Astrocyte (in vitro differentiated cells and primary cell): ENCODE measurements around the gene EPB41L1. TPM values are rescaled to one million over a fixed set of nuclear protein-coding genes. Genes with fewer than 3 reads are reported as not detected.

Experiments used
- DNase-seq: peaks from one replicate; pipeline ENCODE4 v3.0.0-alpha.2; 2010; ENCODE audit warnings: low read depth
- FAIRE-seq: peaks from 2 replicates; lab custom pipeline; 2011; peaks lifted over from hg19 to GRCh38; lab: Jason Lieb, UNC
- H2AFZ ChIP-seq: 2 replicates; pipeline ENCODE4 v1.6.0; 2012; ENCODE audit warnings: low read depth, low read length, inconsistent platforms
- H3K27ac ChIP-seq: 2 replicates; pipeline ENCODE4 v1.5.1; 2011; ENCODE audit warnings: low read depth, low read length, inconsistent platforms
- H3K27me3 ChIP-seq: 2 replicates; pipeline ENCODE4 v1.6.0; 2011; ENCODE audit warnings: low read length, inconsistent platforms; ENCODE audit not compliant: insufficient read depth
- H3K36me3 ChIP-seq: 2 replicates; pipeline ENCODE4 v1.5.1; 2011; ENCODE audit warnings: low read length, inconsistent platforms; ENCODE audit not compliant: insufficient read depth
- H3K4me1 ChIP-seq: 2 replicates; pipeline ENCODE4 v1.5.1; 2011; ENCODE audit warnings: low read length, inconsistent platforms; ENCODE audit not compliant: insufficient read depth
- H3K4me2 ChIP-seq: 2 replicates; pipeline ENCODE4 v1.6.0; 2012; ENCODE audit warnings: low read length, inconsistent platforms
- H3K4me3 ChIP-seq: 2 replicates; pipeline ENCODE4 v1.5.1; 2011; ENCODE audit warnings: low read depth, mild to moderate bottlenecking, low read length, inconsistent platforms; ENCODE audit not compliant: insufficient read depth
- H3K79me2 ChIP-seq: 2 replicates; pipeline ENCODE4 v1.6.0; 2012; ENCODE audit warnings: mild to moderate bottlenecking, low read length, inconsistent platforms; ENCODE audit not compliant: insufficient read depth
- H3K9ac ChIP-seq: 2 replicates; pipeline ENCODE4 v1.6.0; 2012; ENCODE audit warnings: mild to moderate bottlenecking, low read length, inconsistent platforms
- H3K9me3 ChIP-seq: 2 replicates; pipeline ENCODE4 v1.5.1; 2012; ENCODE audit warnings: low read depth, mild to moderate bottlenecking, low read length, inconsistent platforms; ENCODE audit not compliant: insufficient read depth
- H4K20me1 ChIP-seq: 2 replicates; pipeline ENCODE4 v1.6.0; 2012; ENCODE audit warnings: low read length, inconsistent platforms; ENCODE audit not compliant: insufficient read depth
- H3K27ac Mint-ChIP-seq: one replicate; pipeline ENCODE4 v1.8.0; 2021; ENCODE audit warnings: mild to moderate bottlenecking, mixed read lengths; ENCODE audit not compliant: unreplicated experiment
- H3K27me3 Mint-ChIP-seq: one replicate; pipeline ENCODE4 v1.8.0; 2021; ENCODE audit warnings: low read depth, mixed read lengths; ENCODE audit not compliant: unreplicated experiment
- H3K36me3 Mint-ChIP-seq: one replicate; pipeline ENCODE4 v1.8.0; 2021; ENCODE audit warnings: low read depth, mixed read lengths; ENCODE audit not compliant: unreplicated experiment
- H3K4me1 Mint-ChIP-seq: one replicate; pipeline ENCODE4 v1.8.0; 2021; ENCODE audit warnings: low read depth, mixed read lengths; ENCODE audit not compliant: unreplicated experiment
- H3K4me3 Mint-ChIP-seq: one replicate; pipeline ENCODE4 v1.8.0; 2021; ENCODE audit warnings: mild to moderate bottlenecking, moderate library complexity, mixed read lengths; ENCODE audit not compliant: unreplicated experiment
- H3K9me3 Mint-ChIP-seq: one replicate; pipeline ENCODE4 v1.8.0; 2021; ENCODE audit warnings: mild to moderate bottlenecking, mixed read lengths; ENCODE audit not compliant: unreplicated experiment
- CTCF ChIP-seq: IDR thresholded peaks from 2 replicates; pipeline ENCODE4 v1.5.1; 2011; ENCODE audit warnings: low read depth, mild to moderate bottlenecking, inconsistent platforms, low read length, moderate library complexity; ENCODE audit not compliant: insufficient read depth
- EZH2 ChIP-seq: IDR thresholded peaks from 2 replicates; pipeline ENCODE4 v1.6.1; 2012; ENCODE audit warnings: mild to moderate bottlenecking, low read length, inconsistent platforms; ENCODE audit not compliant: insufficient read depth
- total RNA-seq: library from RNA; stranded (reverse); gene quantifications from 2 replicates; pipeline ENCODE4 v1.2.1, GENCODE V29; 2021

The EPB41L1 gene
- total RNA-seq, 1 donor from 2014 or later, result 39.4 TPM

DNA sequence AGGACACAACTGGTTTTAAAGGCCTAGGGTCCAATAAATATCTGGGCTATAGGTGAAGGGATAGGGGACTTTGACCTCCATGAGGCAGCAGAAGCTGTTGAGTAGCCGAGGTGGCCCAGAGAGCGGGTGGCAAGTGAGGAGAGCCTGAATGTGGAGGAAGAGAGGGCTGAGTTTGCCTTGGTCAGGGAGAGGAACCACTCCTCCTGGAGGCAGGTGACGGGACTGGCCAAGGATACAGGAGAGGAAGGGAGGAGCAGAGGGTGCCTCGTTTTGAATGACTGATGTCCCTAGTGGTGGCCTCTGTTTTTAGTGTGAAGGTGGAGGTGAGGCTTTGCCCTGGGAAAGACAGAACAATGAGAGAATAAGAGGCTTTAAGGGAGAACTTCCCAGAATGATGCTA, 62.7 kb downstream of the EPB41L1 start:
- Mint-ChIP-seq H3K9me3 (no peaks in the 10 kb centered on the region), H3K27ac (no peak overlapping the region), H3K4me1 (no peaks in the 10 kb centered on the region), H3K4me3 (no peak overlapping the region), H3K27me3 (peaks cover 6% of the 10 kb centered on the region), H3K36me3 (peaks cover 22% of the 10 kb centered on the region)
- no peaks in the 10 kb centered on the region for H3K79me2 ChIP-seq
- H3K4me3 ChIP-seq, result no peak overlapping the region
- no peak overlapping the region for H3K9ac ChIP-seq
- H3K36me3 ChIP-seq, result no peaks in the 10 kb centered on the region
- FAIRE-seq (no peak), DNase-seq (no peak)
- no peaks in the 10 kb centered on the region for H3K4me1 ChIP-seq
- TF ChIP-seq EZH2 (no peak), CTCF (no peak)
- no peaks in the 10 kb centered on the region for H3K9me3 ChIP-seq
- no peak overlapping the region for H3K4me2 ChIP-seq
- H2AFZ ChIP-seq, result no peak overlapping the region
- H4K20me1 ChIP-seq, result no peaks in the 10 kb centered on the region
- no peak overlapping the region for H3K27ac ChIP-seq
- H3K27me3 ChIP-seq, result no peaks in the 10 kb centered on the region

DNA sequence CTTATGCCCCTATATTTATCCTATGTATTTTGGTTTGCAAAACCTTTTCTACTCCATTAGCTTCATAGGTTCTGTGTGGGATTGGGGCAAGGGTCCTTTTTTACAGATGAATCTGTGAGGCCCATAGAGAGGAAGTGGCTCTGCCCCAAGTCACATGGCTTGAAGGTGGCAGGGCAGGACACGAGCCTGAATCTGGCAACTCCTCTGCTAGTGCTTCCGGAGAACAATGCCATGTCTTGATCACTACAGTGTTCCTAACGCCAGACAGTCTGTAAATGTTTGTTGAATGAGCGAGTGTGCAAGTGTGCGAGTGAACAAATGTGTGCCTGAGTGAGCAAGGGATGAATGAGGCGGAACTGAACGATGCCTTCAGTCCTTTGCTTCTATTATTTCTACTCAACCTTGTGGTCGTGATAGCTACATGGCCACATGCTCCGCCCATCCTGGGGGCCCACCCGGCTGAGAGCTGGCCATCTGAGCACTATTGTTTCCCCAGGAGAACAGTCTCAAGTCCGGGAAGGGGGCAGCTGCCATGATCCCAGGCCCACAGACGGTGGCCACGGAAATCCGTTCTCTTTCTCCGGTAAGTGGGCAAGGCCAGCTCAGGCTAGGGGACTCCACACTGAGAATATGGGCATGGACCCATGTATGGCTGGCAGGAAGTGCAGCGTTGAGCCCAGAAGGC, 64.0 kb downstream of the EPB41L1 start:
- TF ChIP-seq CTCF (no peak), EZH2 (no peak)
- no peaks in the 10 kb centered on the region for H4K20me1 ChIP-seq
- no peaks in the 10 kb centered on the region for H3K4me1 Mint-ChIP-seq
- H3K4me3 ChIP-seq, result no peak overlapping the region
- H2AFZ ChIP-seq, result no peak overlapping the region
- no peak overlapping the region for H3K4me3 Mint-ChIP-seq
- FAIRE-seq (no peak), DNase-seq (no peak)
- H3K4me1 ChIP-seq, result no peaks in the 10 kb centered on the region
- peaks cover 16% of the 10 kb centered on the region for H3K36me3 Mint-ChIP-seq
- H3K9ac ChIP-seq, result no peak overlapping the region
- peaks cover 6% of the 10 kb centered on the region for H3K27me3 Mint-ChIP-seq
- H3K9me3 ChIP-seq, result no peaks in the 10 kb centered on the region
- H3K79me2 ChIP-seq, result no peaks in the 10 kb centered on the region
- no peak overlapping the region for H3K27ac ChIP-seq
- no peaks in the 10 kb centered on the region for H3K36me3 ChIP-seq
- no peaks in the 10 kb centered on the region for H3K9me3 Mint-ChIP-seq
- H3K4me2 ChIP-seq, result no peak overlapping the region
- H3K27me3 ChIP-seq, result no peaks in the 10 kb centered on the region
- H3K27ac Mint-ChIP-seq, result no peak overlapping the region

DNA sequence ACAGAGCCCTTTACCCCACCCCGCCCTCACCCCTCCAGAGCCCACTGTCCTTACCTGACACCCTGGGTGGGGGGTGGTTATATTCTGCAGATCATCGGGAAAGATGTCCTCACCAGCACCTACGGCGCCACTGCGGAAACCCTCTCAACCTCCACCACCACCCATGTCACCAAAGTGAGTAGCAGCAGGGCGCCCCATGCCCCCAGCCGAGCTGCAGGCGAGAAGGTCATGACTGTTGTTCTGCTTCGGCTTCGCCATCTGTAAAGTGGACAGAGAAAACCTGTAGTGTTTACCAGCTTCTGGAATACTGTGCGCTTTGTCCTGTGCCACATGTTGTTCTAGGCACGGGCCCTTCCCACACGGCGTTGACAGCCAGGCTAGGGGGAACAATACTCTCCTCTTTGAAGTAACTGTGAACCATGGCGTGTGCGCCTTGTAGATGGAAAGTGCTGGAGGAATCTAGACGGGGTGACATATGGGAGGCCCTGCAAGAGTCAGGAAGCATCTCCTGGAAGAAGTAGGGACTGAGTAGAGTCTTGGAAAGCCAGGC, 65.2 kb downstream of the EPB41L1 start:
- H3K9ac ChIP-seq, result no peak overlapping the region
- no peak overlapping the region for H3K27ac Mint-ChIP-seq
- FAIRE-seq, result no peak

More for the DNA sequence above, 65.2 kb downstream of the EPB41L1 start:
- no peak overlapping the region for H3K27ac ChIP-seq
- no peaks in the 10 kb centered on the region for H4K20me1 ChIP-seq
- H3K27me3 ChIP-seq, result no peaks in the 10 kb centered on the region
- Mint-ChIP-seq H3K4me3 (no peak overlapping the region), H3K27me3 (peaks cover 6% of the 10 kb centered on the region), H3K36me3 (peaks cover 16% of the 10 kb centered on the region), H3K4me1 (no peaks in the 10 kb centered on the region), H3K9me3 (no peaks in the 10 kb centered on the region)
- DNase-seq, result no peak
- H2AFZ ChIP-seq, result no peak overlapping the region
- no peaks in the 10 kb centered on the region for H3K79me2 ChIP-seq
- no peak for TF ChIP-seq EZH2
- no peak for TF ChIP-seq CTCF
- H3K4me3 ChIP-seq, result no peak overlapping the region
- no peaks in the 10 kb centered on the region for H3K9me3 ChIP-seq
- H3K36me3 ChIP-seq, result no peaks in the 10 kb centered on the region
- H3K4me1 ChIP-seq, result no peaks in the 10 kb centered on the region
- H3K4me2 ChIP-seq, result no peak overlapping the region
